ENCODE measurements around the gene GSTO2.

Gene GSTO2

GRCh38 chr10:104309980-104310978, 41.3 kb downstream of the GSTO2 start:
- no peak for DNase-seq

GRCh38 chr10:104311184-104311720, 42.3 kb downstream of the GSTO2 start:
- no peak for DNase-seq

- DNase-seq = no peak
Measured at GRCh38 chr10:104314591-104315485, 45.9 kb downstream of the GSTO2 start.

GRCh38 chr10:104315486-104315921, 46.5 kb downstream of the GSTO2 start:
- DNase-seq = no peak

GRCh38 chr10:104316321-104317099, 47.5 kb downstream of the GSTO2 start:
- no peak for DNase-seq

GRCh38 chr10:104317269-104317710, 48.3 kb downstream of the GSTO2 start:
- DNase-seq = no peak

GRCh38 chr10:104317726-104318299, 48.8 kb downstream of the GSTO2 start:
- no peak for DNase-seq

GRCh38 chr10:104318326-104318725, 49.3 kb downstream of the GSTO2 start:
- no peak for DNase-seq

- no peak for DNase-seq
Measured at GRCh38 chr10:104318810-104319741, 50.1 kb downstream of the GSTO2 start.

- no peak for DNase-seq
Measured at GRCh38 chr10:104321226-104321625, 52.2 kb downstream of the GSTO2 start.

- DNase-seq = peak; percentile 43
Measured at GRCh38 chr10:104321725-104322415, 52.9 kb downstream of the GSTO2 start.

- peak; percentile 28 for DNase-seq
Measured at GRCh38 chr10:104322416-104322782, 53.4 kb downstream of the GSTO2 start.

- DNase-seq = no peak
Measured at GRCh38 chr10:104323085-104323484, 54.1 kb downstream of the GSTO2 start.

- no peak for DNase-seq
Measured at GRCh38 chr10:104323760-104324201, 54.8 kb downstream of the GSTO2 start.

GRCh38 chr10:104324221-104324686, 55.3 kb downstream of the GSTO2 start:
- no peak for DNase-seq

GRCh38 chr10:104324931-104325330, 55.9 kb downstream of the GSTO2 start:
- no peak for DNase-seq

- DNase-seq = no peak
Measured at GRCh38 chr10:104325436-104326435, 56.8 kb downstream of the GSTO2 start.

GRCh38 chr10:104326991-104327610, 58.1 kb downstream of the GSTO2 start:
- DNase-seq = no peak

All from central memory CD4-positive, alpha-beta T cell (primary cell).